Measurements from ENCODE around the gene FFAR3.

The FFAR3 gene

GRCh38 chr19:35404879-35405622 is 46.8 kb downstream of the FFAR3 start:
- Mint-ChIP-seq H3K4me1 (no peaks in the 10 kb centered on the region), H3K36me3 (ENCODE audit: low read depth) (no peaks in the 10 kb centered on the region), H3K27ac (no peak overlapping the region), H3K4me3 (no peak overlapping the region), H3K9me3 (no peaks in the 10 kb centered on the region), H3K27me3 (ENCODE audit: low read depth) (peaks cover 17% of the 10 kb centered on the region)
- TF ChIP-seq, protein P1, sequence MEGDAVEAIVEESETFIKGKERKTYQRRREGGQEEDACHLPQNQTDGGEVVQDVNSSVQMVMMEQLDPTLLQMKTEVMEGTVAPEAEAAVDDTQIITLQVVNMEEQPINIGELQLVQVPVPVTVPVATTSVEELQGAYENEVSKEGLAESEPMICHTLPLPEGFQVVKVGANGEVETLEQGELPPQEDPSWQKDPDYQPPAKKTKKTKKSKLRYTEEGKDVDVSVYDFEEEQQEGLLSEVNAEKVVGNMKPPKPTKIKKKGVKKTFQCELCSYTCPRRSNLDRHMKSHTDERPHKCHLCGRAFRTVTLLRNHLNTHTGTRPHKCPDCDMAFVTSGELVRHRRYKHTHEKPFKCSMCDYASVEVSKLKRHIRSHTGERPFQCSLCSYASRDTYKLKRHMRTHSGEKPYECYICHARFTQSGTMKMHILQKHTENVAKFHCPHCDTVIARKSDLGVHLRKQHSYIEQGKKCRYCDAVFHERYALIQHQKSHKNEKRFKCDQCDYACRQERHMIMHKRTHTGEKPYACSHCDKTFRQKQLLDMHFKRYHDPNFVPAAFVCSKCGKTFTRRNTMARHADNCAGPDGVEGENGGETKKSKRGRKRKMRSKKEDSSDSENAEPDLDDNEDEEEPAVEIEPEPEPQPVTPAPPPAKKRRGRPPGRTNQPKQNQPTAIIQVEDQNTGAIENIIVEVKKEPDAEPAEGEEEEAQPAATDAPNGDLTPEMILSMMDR (IDR thresholded peaks at IDR 0.05; ENCODE audit: unreplicated experiment in 3 of 3): no peak

GRCh38 chr19:35407619-35408018 is 49.4 kb downstream of the FFAR3 start:
- no peaks in the 10 kb centered on the region for H3K9me3 Mint-ChIP-seq
- H3K4me1 Mint-ChIP-seq: no peaks in the 10 kb centered on the region
- TF ChIP-seq, protein P1 (IDR thresholded peaks at IDR 0.05; ENCODE audit: unreplicated experiment in 3 of 3): no peak

GRCh38 chr19:35408284-35409171 is 50.3 kb downstream of the FFAR3 start:
- Mint-ChIP-seq H3K36me3 (ENCODE audit: low read depth) (no peaks in the 10 kb centered on the region), H3K27me3 (ENCODE audit: low read depth) (peaks cover 18% of the 10 kb centered on the region), H3K27ac (no peak overlapping the region), H3K9me3 (no peaks in the 10 kb centered on the region), H3K4me1 (no peaks in the 10 kb centered on the region), H3K4me3 (no peak overlapping the region)
- TF ChIP-seq, protein P1 (IDR thresholded peaks at IDR 0.05; ENCODE audit: unreplicated experiment in 3 of 3): no peak

More at GRCh38 chr19:35407619-35408018, 49.4 kb downstream of the FFAR3 start:
- H3K27me3 Mint-ChIP-seq (ENCODE audit: low read depth): peaks cover 18% of the 10 kb centered on the region
- H3K36me3 Mint-ChIP-seq (ENCODE audit: low read depth): no peaks in the 10 kb centered on the region
- no peak overlapping the region for H3K27ac Mint-ChIP-seq
- H3K4me3 Mint-ChIP-seq: no peak overlapping the region

DNA sequence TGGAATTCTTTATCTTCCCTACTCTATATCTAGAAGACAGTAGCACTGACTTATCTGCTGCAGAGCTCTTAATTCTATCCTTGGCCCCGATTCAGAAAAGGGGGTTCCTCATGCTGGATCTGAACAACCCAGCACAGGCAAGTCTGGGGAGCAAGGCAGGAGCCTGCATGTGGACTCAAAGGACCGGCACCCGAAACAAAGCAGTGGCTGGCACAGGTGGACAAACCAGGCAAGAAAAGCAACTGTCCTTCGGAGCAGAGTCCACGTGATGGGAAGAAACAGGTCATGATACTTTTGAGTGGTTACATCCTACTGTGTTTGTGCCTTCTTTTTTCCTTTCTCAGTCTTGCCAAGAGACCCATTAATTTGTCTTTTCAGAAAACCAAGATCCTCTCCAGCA is 50.9 kb downstream of the FFAR3 start:
- H3K36me3 Mint-ChIP-seq (ENCODE audit: low read depth): no peaks in the 10 kb centered on the region
- H3K4me1 Mint-ChIP-seq: no peaks in the 10 kb centered on the region

More for the DNA sequence above, 50.9 kb downstream of the FFAR3 start:
- Mint-ChIP-seq H3K27me3 (ENCODE audit: low read depth) (peaks cover 18% of the 10 kb centered on the region), H3K4me3 (no peak overlapping the region), H3K27ac (no peak overlapping the region), H3K9me3 (no peaks in the 10 kb centered on the region)
- TF ChIP-seq, protein P1 (IDR thresholded peaks at IDR 0.05; ENCODE audit: unreplicated experiment in 3 of 3): no peak
